GM19455 (cell line): ENCODE results near the gene ANO4.

Experiments
- ATAC-seq: cut with Tn5 transposase; IDR thresholded peaks from one replicate; pipeline ENCODE4 v1.9.1; 2021; ENCODE audit not compliant: unreplicated experiment

The ANO4 gene

DNA sequence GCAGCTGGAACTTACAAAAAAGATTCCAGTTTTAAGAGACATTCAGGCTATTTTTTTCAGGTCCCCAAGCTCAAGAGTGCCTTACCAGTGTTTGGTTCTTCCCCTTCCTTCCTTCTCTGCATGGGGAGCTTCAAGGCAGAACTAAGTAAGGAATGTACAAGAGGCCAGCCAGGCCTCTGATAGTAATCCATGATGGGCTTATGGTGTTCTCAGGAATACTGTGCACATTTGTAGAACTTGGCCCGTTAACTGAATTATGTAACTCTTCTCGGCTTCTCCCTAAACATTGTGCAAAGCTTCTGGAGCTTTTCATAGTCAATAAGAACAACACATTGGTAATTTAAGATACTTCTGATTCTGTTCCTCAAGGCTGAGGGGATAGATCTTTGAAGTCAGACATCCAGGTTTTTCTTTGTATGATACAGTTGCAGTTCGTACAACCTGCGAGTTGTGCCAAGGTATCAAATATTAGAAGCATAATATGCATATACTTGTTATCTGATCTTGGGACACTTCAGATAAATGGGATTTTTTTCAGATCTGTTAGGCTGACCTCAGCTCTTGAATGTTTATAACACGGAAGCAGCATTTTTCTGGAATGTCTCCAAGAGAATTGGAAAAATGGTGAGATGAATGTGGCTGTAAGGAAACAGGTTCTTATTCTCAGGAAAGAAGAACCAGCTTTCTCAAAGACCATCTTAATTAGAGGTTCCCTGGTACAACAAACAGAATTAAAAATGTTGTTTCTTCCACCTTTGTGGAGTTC lies 148.6 kb downstream of the ANO4 start:
- ATAC-seq, result no peak

DNA sequence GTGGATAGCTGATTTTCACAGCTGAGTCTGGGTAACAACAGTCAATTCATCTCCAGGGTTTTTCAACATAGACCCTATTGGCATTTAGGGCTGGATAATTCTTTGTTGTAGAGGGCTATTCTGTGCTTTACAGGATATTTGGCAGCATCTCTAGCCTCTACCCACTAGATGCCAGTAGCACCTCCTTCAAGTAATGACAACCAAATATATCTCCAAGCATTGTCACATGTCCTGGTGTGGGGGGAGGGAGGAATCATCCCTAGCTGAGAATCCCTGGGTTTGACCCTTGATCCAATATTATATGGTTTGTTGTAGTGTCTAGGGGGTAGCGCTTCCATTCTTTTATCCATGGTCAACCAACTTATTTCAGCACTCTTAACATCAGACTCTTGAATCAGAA lies 157.2 kb downstream of the ANO4 start:
- ATAC-seq, result no peak

DNA sequence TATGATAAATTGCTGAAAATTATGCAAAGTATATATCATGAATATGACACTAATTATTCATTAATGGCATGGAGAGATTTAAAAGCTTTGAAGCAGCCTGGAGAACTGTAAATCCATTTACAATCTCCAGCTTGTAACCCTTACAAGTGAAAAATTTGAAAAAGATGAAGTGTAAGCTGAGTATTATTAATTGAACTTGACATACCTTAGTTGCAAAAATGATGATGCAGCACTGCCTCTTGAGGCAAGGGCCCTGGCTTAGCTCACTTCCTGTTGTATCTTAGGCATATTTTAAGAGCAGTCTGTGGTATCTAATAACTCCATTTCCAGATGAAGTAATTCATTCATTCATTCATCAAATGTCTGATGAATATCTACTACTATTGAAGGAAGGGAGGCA lies 158.6 kb downstream of the ANO4 start:
- no peak for ATAC-seq

DNA sequence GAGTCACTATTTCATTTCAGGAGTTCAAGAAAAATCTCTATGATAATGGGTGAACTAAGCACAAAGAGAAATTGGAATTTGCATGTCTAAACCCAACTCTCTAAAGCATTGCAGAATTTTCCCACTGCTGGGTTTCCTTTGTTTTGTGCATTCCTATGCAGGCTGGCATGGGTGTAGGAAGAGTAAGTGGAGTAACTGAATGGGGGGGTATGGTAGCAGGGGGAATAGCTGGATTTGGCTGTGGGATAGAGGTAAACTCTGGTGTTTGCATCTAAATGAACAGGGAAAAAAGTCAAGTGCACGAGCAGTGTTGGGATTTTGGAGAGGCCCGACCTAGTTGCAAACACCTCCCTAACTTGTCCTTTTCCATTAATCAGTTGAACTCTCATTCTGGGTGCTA lies 159.1 kb downstream of the ANO4 start:
- no peak for ATAC-seq

DNA sequence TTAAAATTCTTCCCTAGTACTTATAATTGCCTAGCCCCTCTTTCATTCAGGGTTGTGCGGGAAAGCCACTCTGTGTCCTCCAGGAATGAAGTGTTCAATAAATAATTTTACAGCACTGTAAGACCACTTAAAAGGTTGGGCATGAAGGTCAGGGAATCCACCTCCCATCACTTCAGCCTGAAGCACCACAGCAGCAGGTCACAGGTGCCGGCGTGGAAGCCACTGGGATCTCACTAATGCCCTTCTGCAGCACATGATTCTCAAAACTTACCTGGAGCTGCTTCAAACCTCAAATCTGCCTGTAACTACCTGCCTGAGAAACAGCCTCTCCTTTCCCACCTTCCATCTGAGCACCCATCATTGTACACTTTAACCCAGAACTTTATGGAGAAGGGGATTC lies 159.5 kb downstream of the ANO4 start:
- no peak for ATAC-seq

DNA sequence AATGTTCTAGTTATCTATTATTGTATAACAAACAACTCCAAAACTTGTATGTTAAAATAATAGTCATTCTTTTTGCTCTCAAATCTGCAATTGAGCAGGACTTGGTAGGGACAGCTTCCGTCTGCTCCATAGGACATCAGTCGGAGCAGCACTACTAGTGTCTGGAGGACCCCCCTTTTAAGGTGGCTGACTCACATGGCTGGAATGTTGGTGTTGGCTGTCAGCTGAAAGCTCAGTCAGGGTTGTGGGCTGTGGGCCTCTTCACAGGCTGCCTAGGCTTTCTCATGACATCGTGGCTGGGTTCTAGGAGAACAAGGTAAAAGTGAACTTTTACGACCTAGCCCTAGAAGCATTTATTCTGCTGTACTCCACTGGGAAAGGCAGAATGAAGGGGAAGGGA lies 160.6 kb downstream of the ANO4 start:
- no peak for ATAC-seq

DNA sequence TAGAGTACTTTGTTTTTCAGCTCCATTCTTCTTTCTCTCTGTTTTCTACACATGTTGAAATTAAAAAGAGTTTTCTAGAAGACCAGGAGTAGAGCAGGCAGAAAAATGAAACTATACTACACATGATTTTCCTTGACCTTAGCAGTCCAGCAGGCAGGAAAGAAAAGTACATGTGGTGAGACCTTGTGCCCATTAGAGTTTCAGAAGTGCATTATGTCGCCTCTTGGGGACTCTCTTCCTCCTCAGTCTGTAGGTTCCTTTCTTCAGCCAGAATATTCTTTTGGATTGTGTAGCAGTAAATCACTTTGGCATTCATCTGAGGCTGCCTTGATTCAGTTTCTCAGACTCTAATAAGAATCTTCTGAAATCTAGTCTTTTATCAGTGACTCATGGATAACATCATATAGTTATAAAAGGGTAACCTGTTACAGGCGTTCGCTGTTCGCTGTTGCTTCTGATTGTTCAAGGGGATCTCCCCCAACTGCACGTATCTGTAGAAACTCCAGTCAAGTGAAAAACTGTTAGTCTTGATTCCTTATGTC lies 161.8 kb downstream of the ANO4 start:
- ATAC-seq, result no peak

DNA sequence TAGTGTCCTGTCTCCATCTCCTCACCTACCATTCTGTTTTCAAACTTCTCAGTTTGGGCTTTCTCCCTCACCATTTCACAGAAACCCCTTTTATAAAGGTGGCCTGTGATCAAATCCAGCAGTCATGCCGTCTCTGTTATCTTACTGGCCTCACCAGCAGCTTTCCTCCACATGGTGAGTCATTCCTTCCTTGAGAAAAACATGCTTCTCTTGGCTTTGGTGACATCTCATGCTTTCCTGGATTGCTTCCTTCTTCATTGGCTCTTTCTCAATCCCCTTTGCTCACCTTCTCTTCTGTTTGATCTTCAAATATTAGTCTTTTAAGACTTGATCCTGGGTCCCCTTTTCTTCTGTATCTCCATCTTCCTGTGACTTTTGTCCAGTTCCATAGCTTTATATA lies 164.9 kb downstream of the ANO4 start:
- no peak for ATAC-seq

DNA sequence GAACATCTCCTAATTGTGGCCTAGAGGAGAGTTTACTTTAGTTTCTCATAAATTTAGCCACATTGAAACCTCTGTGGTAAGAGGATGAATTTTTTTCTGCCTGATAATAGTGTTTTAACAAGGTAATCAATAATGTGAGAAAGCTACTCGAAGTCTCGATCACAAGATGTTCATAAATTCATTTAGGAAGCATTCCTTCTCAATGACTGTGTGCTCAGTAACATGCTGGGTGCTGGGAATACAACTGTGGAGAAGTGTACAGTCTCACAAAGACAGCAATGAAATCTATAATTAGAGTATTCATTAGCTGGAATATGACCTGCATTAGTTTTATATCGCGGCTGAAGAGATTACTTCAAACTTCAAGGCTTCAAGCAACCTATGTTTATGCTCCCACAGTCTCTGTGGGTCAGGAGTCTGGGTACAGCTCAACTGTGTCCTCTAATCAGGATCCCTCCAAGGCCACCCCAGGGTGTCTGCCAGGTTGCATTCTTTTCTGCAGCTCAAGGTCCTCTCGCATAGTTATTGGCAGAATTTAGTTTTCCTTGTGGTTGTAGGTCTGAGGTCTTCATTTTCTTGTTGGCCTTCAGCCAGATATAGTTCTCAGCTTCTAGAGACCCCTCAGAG lies 167.6 kb downstream of the ANO4 start:
- ATAC-seq, result no peak

DNA sequence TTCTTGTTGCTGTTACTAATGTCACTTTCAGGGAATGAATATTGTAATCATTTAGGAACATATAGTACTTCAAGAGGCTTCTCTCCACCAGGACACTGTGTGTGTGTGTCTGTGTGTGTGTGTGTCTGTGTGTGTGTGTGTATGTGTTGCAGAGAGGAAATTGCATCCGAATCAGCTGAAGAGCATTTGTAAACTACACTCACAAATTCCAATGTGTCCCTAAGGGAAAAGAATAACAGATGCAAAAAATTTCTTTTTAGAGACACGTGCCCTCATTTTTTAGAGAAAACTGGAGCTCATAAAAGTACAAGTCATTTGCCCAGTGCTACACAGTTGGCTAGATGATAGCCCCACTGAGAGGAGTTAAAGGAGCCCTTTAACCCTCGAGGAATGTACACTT lies 168.8 kb downstream of the ANO4 start:
- no peak for ATAC-seq

DNA sequence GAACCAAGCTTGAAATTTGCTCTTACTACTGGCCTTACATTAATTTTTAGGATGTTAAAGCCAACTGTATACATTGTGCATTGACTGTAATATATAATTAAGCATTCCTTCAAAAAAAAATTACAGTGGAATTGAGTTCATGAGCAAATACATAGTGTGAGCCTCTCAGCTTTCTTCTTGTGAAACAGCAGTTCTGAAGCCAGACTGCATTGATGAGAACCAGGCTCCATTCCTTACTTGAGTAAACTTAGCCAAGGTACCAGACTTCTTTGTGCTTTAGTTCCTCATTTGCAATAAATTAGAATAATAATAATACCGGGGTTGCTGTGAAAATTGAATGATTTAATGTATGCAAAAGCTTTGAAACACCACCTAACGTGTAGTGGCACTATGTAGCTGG lies 169.5 kb downstream of the ANO4 start:
- no peak for ATAC-seq

DNA sequence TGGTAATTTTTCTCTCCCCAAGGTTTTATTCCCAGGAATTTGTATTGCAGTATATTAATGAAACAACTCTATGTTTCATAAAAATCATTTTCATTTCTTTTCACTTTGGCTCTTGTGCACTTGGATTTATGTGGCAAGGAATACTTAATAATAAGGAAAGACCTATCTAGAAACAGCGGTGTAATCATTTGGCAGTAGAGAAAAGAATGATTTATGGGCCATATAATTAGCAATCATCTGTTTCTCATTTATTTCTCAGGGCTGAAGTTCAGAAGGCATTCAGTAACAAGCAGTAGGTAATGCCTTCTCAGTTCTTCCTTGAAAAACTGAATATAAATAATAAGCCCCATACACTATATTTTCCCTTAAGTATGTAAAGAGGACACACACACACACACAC lies 172.6 kb downstream of the ANO4 start:
- ATAC-seq, result no peak

DNA sequence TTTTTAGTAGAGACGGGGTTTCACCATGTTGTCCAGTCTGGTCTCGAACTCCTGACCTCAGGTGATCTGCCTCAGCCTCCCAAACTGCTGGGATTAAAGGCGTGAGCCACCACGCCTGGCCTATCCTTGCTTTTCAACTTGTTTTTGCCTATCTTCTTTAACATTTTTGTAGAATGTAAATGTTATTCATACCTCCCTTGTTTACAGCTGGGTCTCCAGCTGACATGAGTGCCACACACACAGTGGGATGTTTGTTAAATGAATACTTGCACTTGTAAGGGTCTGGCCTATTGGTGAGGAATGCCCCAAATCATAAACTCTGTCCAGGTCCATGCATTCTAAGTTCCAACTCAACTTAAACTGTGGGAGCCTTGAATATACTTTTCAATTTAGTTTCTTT lies 176.3 kb downstream of the ANO4 start:
- no peak for ATAC-seq

DNA sequence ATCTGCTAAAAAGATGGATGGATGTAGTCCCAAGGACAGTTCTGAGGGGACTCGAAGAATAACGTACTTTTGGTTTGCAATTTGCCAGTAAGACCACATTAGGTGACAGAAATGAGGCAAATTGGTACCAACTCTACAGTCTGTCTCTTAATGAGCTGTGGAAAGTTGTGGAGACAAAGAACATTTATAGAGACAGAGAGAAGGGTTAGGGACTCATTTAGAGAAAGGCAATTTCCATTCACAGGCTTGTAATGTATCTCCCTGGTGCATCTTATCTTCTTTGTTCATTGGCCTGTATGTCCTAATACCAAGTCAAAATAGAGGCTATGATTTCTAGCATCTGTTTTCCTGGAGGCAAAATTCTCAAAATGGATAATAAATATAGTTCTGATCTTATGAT lies 177.5 kb downstream of the ANO4 start:
- no peak for ATAC-seq

DNA sequence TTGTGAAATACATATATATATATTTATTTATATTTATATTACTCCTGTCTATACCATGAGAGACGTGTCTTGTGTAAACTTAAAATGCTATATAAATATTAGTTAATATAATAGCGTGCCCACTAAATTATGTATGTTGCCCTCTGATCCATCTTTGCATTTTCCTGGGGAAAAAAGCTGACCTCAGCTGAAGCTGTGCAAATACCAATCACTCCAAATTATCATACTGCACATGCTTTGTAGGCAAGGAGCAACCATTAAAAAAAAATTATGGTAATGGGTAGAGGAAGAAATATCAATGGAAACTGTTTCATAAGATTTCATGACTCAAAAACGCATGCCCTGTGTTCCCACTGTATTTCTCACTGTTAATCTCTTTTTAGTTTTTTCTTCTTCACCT lies 179.8 kb downstream of the ANO4 start:
- ATAC-seq, result no peak

DNA sequence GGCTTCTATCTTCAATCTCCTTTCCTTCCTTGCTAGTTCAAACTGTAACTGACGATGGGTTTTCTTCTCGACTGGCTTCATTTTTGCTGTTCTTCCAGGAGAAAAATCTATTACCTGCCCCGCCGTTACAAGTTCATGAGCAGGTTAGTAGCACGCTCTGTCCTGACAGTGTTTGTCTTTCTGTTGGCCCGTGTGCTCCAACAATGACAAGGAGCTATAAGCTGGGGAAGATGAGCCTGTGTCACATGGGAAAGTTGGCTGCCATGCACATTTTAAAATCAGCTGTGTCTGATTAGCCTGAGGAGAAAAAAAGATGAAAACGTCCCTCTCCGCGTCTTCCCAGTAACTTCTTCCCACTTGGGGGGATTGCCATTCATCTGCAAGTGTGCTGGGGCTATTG lies 180.2 kb downstream of the ANO4 start:
- ATAC-seq, result no peak

DNA sequence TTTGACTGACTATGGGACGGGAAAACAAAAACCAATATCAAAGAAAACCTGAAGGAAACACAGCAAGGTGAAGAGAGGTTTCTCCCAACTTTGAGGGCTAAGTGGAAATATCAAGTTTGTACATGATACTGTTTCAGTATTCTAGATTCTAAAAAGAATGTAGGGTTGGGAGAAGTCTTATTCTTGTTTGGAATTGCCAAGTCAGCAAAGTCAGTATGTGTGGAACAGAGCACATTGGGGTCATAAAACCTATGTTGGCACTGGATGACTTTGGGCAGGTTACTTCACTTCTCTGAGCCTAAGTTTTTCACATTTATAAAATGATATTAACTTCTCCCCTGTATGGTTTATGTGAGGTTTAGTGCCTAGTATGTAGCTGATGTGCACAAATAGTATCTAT lies 182.2 kb downstream of the ANO4 start:
- ATAC-seq, result no peak

DNA sequence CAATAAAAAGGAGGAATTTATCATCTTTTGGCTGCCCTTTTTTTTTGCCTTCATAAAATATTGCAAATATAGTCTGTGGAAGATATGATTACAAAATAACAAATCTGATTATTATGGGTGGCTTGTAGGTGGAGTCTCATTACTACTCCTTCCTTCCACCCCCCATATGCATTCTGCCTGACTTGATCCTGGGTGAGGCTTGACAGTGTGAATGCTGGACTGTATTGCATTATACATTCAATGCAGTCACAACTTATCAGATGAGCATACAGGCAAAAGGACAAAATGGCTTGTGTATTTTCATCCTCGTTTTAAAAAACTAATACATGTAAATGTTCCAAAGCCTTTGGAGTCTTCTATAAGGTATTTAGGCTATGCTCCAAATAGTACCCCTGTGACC lies 186.3 kb downstream of the ANO4 start:
- ATAC-seq, result no peak

DNA sequence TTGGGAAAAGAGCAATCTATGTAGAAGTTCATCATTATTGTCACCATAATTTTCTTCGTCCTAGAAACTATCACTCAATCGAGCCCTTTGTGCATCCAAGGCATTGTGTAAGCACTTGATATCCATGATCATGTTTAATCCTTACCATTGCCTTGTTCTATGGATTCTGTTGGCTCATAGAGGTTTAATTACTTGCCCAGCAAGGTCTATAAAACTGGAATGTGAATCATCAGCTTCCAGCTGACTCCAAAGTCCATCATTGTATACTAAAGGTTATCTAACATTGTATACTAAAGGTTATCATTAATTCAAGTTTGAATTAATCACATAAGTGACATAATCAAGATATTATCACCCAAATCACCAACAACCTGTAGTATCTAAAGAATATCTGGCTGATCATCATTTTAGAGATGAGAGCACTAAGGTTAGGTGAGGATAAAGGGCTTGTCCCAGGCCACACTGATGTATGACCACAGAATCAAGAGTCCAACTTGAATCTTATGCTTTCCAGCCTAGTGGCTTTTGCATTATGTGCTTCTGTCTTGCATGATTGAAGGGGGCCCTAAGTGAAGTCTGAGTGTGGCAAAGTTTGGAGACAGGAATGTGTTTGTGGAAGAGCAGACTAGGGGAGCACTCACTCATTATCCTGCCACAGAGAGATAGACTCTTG lies 188.1 kb downstream of the ANO4 start:
- ATAC-seq, result no peak

DNA sequence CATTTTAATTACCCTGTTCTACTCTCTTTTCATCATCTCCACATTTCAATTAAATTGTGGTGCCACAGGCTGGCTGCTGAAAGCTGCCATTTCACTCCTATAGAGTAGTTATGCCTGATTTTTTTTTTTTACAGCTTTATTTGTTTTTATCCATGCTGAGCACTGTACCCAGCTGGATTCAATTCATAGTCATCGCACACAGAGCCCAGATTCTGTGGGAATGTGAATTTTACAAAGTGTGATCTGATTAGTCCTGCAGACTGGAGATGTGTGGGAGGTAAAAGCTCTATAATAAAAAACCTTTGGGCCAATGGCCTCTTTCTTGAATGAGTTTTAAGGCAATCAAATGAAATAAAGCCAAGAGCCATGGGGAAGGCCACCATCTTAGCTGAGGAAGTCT lies 190.2 kb downstream of the ANO4 start:
- ATAC-seq, result no peak

DNA sequence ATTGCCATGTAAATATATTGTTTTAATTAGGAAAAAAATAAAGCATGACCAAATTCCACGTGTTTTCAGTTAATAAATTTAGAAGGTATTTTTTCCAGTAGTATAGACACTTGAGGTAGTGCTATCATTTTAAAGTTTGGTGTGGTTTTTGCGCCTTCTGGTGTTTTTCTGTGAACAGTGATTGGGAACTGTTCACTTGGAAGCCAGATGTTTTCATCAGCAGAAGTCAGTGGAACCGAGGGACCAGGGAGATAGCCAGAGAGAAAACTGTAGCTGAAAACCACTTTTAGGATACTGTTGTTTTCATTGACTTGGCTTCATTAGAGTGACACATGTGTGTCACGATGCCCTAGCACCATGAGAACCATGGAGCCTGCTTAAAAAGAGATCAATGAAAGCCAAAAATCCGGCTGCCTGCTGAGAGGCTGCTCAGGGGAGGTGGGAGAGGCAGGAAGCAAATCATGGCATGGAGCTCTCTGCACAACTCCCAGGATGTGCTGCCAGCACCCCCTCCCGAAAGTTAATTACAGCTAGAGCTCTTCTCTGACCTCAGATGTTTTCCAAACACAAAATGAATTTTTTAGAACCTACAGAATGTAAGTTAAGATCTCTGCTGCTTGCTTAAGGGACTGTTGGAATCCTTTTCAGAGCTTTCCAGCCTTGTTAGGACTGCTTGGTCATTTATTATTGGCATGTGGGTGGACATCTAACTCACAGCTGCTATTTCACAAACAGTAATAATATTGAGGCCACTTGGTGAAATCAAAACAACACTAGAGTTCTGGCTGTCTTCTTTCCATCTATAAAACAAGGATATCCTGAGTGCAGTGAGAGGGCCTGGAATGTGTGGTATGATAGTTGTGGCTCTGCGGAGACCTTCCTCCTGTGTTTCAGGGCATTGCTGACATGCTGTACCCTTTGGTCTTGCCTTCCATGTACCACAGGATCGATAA lies 192.3 kb downstream of the ANO4 start:
- no peak for ATAC-seq
